ENCODE data around the gene CLEC2A.
"Not testable (repeated sequence)": the region's sequence is repeated elsewhere in the genome, so short reads cannot be mapped to it uniquely, and the experiment has no call there.

CLEC2A gene

GRCh38 chr12:9881246-9881645 lies 50.9 kb downstream of the CLEC2A start, which contains the start of gene KLRF2:
KLRF2 (plus strand) TSS chr12:9881489; CDS start chr12:9881596, 107 bp downstream.
- no peaks in the 10 kb centered on the region for H3K27me3 ChIP-seq (ENCODE audit: control insufficient read depth, insufficient read depth, low read length)
- no peak within 1 kb of the TSS for H3K9ac ChIP-seq (ENCODE audit: low read length)
- no peaks in the 10 kb centered on the region for H3K9me3 ChIP-seq (ENCODE audit: control insufficient read depth, insufficient read depth, low read depth, low read length)
- no peak within 1 kb of the TSS for H3K27ac ChIP-seq (ENCODE audit: low read depth, low read length)
- no peaks in the 10 kb centered on the region for H3K36me3 ChIP-seq (ENCODE audit: control insufficient read depth, insufficient read depth, low read length)
- no peaks in the 10 kb centered on the region for H3K4me1 ChIP-seq (ENCODE audit: control insufficient read depth, insufficient read depth, low read length)
- H3K4me3 ChIP-seq (ENCODE audit: low read depth, low read length): no peak within 1 kb of the TSS

GRCh38 chr12:9880532-9881078 lies 51.6 kb downstream of the CLEC2A start:
- Histone ChIP-seq H3K36me3 (ENCODE audit: control insufficient read depth, insufficient read depth, low read length) (no peaks in the 10 kb centered on the region), H3K9ac (ENCODE audit: low read length) (no peak overlapping the region), H3K4me3 (ENCODE audit: low read depth, low read length) (no peak overlapping the region), H3K27me3 (ENCODE audit: control insufficient read depth, insufficient read depth, low read length) (no peaks in the 10 kb centered on the region), H3K4me1 (ENCODE audit: control insufficient read depth, insufficient read depth, low read length) (no peaks in the 10 kb centered on the region), H3K9me3 (ENCODE audit: control insufficient read depth, insufficient read depth, low read depth, low read length) (no peaks in the 10 kb centered on the region), H3K27ac (ENCODE audit: low read depth, low read length) (no peak overlapping the region)

GRCh38 chr12:9876120-9876519 lies 56.0 kb downstream of the CLEC2A start:
- H3K27me3 ChIP-seq (ENCODE audit: control insufficient read depth, insufficient read depth, low read length); H3K4me1 ChIP-seq (ENCODE audit: control insufficient read depth, insufficient read depth, low read length); H3K27ac ChIP-seq (ENCODE audit: low read depth, low read length); H3K36me3 ChIP-seq (ENCODE audit: control insufficient read depth, insufficient read depth, low read length); H3K9ac ChIP-seq (ENCODE audit: low read length); H3K9me3 ChIP-seq (ENCODE audit: control insufficient read depth, insufficient read depth, low read depth, low read length); H3K4me3 ChIP-seq (ENCODE audit: low read depth, low read length): not testable (repeated sequence)

- H3K4me3 ChIP-seq (ENCODE audit: low read depth, low read length): no peak overlapping the region
- H3K27me3 ChIP-seq (ENCODE audit: control insufficient read depth, insufficient read depth, low read length): no peaks in the 10 kb centered on the region
- H3K4me1 ChIP-seq (ENCODE audit: control insufficient read depth, insufficient read depth, low read length): peaks cover 19% of the 10 kb centered on the region
- H3K9me3 ChIP-seq (ENCODE audit: control insufficient read depth, insufficient read depth, low read depth, low read length): no peaks in the 10 kb centered on the region
- H3K36me3 ChIP-seq (ENCODE audit: control insufficient read depth, insufficient read depth, low read length): no peaks in the 10 kb centered on the region
- H3K27ac ChIP-seq (ENCODE audit: low read depth, low read length): no peak overlapping the region
- H3K9ac ChIP-seq (ENCODE audit: low read length): no peak overlapping the region
Measured at GRCh38 chr12:9872742-9873141, 59.4 kb downstream of the CLEC2A start.

GRCh38 chr12:9872162-9872561 lies 60.0 kb downstream of the CLEC2A start:
- no peaks in the 10 kb centered on the region for H3K36me3 ChIP-seq (ENCODE audit: control insufficient read depth, insufficient read depth, low read length)
- no peak overlapping the region for H3K27ac ChIP-seq (ENCODE audit: low read depth, low read length)
- H3K9ac ChIP-seq (ENCODE audit: low read length): no peak overlapping the region
- H3K9me3 ChIP-seq (ENCODE audit: control insufficient read depth, insufficient read depth, low read depth, low read length): no peaks in the 10 kb centered on the region
- H3K4me3 ChIP-seq (ENCODE audit: low read depth, low read length): no peak overlapping the region
- H3K27me3 ChIP-seq (ENCODE audit: control insufficient read depth, insufficient read depth, low read length): no peaks in the 10 kb centered on the region
- peaks cover 19% of the 10 kb centered on the region for H3K4me1 ChIP-seq (ENCODE audit: control insufficient read depth, insufficient read depth, low read length)

- no peaks in the 10 kb centered on the region for H3K9me3 ChIP-seq (ENCODE audit: control insufficient read depth, insufficient read depth, low read depth, low read length)
- no peaks in the 10 kb centered on the region for H3K36me3 ChIP-seq (ENCODE audit: control insufficient read depth, insufficient read depth, low read length)
- H3K9ac ChIP-seq (ENCODE audit: low read length): no peak overlapping the region
- H3K4me3 ChIP-seq (ENCODE audit: low read depth, low read length): no peak overlapping the region
- peaks cover 19% of the 10 kb centered on the region for H3K4me1 ChIP-seq (ENCODE audit: control insufficient read depth, insufficient read depth, low read length)
- no peak overlapping the region for H3K27ac ChIP-seq (ENCODE audit: low read depth, low read length)
- H3K27me3 ChIP-seq (ENCODE audit: control insufficient read depth, insufficient read depth, low read length): no peaks in the 10 kb centered on the region
Measured at GRCh38 chr12:9870286-9870866, 61.8 kb downstream of the CLEC2A start.

GRCh38 chr12:9869307-9870161 lies 62.6 kb downstream of the CLEC2A start, which contains the start of gene CLEC2B:
CLEC2B (minus strand) TSS chr12:9869354.
- Histone ChIP-seq H3K27me3 (ENCODE audit: control insufficient read depth, insufficient read depth, low read length) (no peaks in the 10 kb centered on the region), H3K4me3 (ENCODE audit: low read depth, low read length) (no peak within 1 kb of the TSS), H3K36me3 (ENCODE audit: control insufficient read depth, insufficient read depth, low read length) (no peaks in the 10 kb centered on the region), H3K4me1 (ENCODE audit: control insufficient read depth, insufficient read depth, low read length) (peaks cover 19% of the 10 kb centered on the region), H3K9me3 (ENCODE audit: control insufficient read depth, insufficient read depth, low read depth, low read length) (no peaks in the 10 kb centered on the region), H3K27ac (ENCODE audit: low read depth, low read length) (no peak within 1 kb of the TSS), H3K9ac (ENCODE audit: low read length) (no peak within 1 kb of the TSS)

GRCh38 chr12:9868951-9869306 lies 63.2 kb downstream of the CLEC2A start:
- H3K4me1 ChIP-seq (ENCODE audit: control insufficient read depth, insufficient read depth, low read length): peaks cover 19% of the 10 kb centered on the region
- no peaks in the 10 kb centered on the region for H3K27me3 ChIP-seq (ENCODE audit: control insufficient read depth, insufficient read depth, low read length)
- no peaks in the 10 kb centered on the region for H3K36me3 ChIP-seq (ENCODE audit: control insufficient read depth, insufficient read depth, low read length)
- H3K4me3 ChIP-seq (ENCODE audit: low read depth, low read length): no peak overlapping the region
- no peaks in the 10 kb centered on the region for H3K9me3 ChIP-seq (ENCODE audit: control insufficient read depth, insufficient read depth, low read depth, low read length)
- H3K27ac ChIP-seq (ENCODE audit: low read depth, low read length): no peak overlapping the region
- H3K9ac ChIP-seq (ENCODE audit: low read length): no peak overlapping the region

GRCh38 chr12:9868311-9868801 lies 63.8 kb downstream of the CLEC2A start:
- no peaks in the 10 kb centered on the region for H3K36me3 ChIP-seq (ENCODE audit: control insufficient read depth, insufficient read depth, low read length)
- no peak overlapping the region for H3K9ac ChIP-seq (ENCODE audit: low read length)
- H3K4me1 ChIP-seq (ENCODE audit: control insufficient read depth, insufficient read depth, low read length): peaks cover 19% of the 10 kb centered on the region
- H3K27me3 ChIP-seq (ENCODE audit: control insufficient read depth, insufficient read depth, low read length): no peaks in the 10 kb centered on the region
- no peak overlapping the region for H3K4me3 ChIP-seq (ENCODE audit: low read depth, low read length)
- no peaks in the 10 kb centered on the region for H3K9me3 ChIP-seq (ENCODE audit: control insufficient read depth, insufficient read depth, low read depth, low read length)
- no peak overlapping the region for H3K27ac ChIP-seq (ENCODE audit: low read depth, low read length)

- H3K27me3 ChIP-seq (ENCODE audit: control insufficient read depth, insufficient read depth, low read length): no peaks in the 10 kb centered on the region
- no peaks in the 10 kb centered on the region for H3K9me3 ChIP-seq (ENCODE audit: control insufficient read depth, insufficient read depth, low read depth, low read length)
- H3K36me3 ChIP-seq (ENCODE audit: control insufficient read depth, insufficient read depth, low read length): no peaks in the 10 kb centered on the region
- no peak overlapping the region for H3K27ac ChIP-seq (ENCODE audit: low read depth, low read length)
- peaks cover 19% of the 10 kb centered on the region for H3K4me1 ChIP-seq (ENCODE audit: control insufficient read depth, insufficient read depth, low read length)
- no peak overlapping the region for H3K9ac ChIP-seq (ENCODE audit: low read length)
- no peak overlapping the region for H3K4me3 ChIP-seq (ENCODE audit: low read depth, low read length)
Measured at GRCh38 chr12:9867531-9867930, 64.6 kb downstream of the CLEC2A start.

GRCh38 chr12:9866860-9867269 lies 65.3 kb downstream of the CLEC2A start:
- Histone ChIP-seq H3K4me3 (ENCODE audit: low read depth, low read length) (no peak overlapping the region), H3K9me3 (ENCODE audit: control insufficient read depth, insufficient read depth, low read depth, low read length) (no peaks in the 10 kb centered on the region), H3K27ac (ENCODE audit: low read depth, low read length) (no peak overlapping the region), H3K4me1 (ENCODE audit: control insufficient read depth, insufficient read depth, low read length) (peaks cover 19% of the 10 kb centered on the region), H3K9ac (ENCODE audit: low read length) (no peak overlapping the region), H3K36me3 (ENCODE audit: control insufficient read depth, insufficient read depth, low read length) (no peaks in the 10 kb centered on the region), H3K27me3 (ENCODE audit: control insufficient read depth, insufficient read depth, low read length) (no peaks in the 10 kb centered on the region)
